T-helper 9 cell (primary cell): ENCODE results near the gene FHOD3.
"Not testable (repeated sequence)": the region's sequence is repeated elsewhere in the genome, so short reads cannot be mapped to it uniquely, and the experiment has no call there.

Experiments used
- DNase-seq: peaks from one replicate; pipeline ENCODE4 v3.0.0-alpha.2; 2020

FHOD3 gene

GRCh38 chr18:36721351-36721750 is 423.8 kb downstream of the FHOD3 start:
- DNase-seq = not testable (repeated sequence)

GRCh38 chr18:36724169-36724568 is 426.7 kb downstream of the FHOD3 start:
- DNase-seq = no peak

DNA sequence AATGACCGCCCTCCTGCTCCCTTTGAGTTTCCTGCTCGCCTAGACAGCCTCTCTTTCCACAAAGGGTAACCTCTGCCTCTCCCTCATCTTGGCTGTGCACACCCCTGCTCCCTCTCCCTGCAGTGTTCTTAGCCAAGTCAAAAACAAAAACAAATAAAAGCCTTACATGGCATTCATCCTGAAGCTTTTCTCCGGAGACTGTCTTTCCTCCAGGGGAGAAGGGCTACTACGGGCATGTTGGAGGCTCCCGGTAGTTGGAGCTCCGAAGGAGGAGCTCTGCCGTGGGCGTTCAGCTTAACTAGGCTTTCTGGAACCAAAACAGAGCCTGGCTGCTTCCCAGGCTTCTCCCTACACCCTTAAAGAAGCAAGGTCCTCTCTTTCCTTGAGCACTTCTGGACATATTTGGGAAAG is 427.1 kb downstream of the FHOD3 start:
- DNase-seq = no peak

- no peak for DNase-seq
Observed at GRCh38 chr18:36728345-36728744, 430.8 kb downstream of the FHOD3 start.

- no peak for DNase-seq
Observed at GRCh38 chr18:36729197-36729596, 431.7 kb downstream of the FHOD3 start.

DNA sequence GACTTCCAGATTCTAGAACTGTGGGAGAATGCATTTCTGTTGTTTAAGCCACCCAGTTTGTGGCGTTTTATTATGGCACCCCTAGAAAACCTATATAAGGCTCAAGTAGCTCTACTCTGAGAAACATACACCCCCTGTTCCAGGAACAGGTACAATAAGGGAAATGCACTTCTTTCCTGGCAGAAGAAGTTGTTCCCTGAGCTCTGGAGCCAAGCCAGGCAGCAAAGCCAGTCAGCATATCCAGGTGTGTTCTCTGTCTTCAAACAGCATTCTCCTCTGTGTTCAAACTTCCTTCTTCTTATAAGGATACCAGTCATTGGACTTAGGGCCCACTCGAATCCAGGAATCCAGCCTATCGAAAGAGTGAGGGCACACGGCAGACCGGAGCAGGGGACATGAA is 434.8 kb downstream of the FHOD3 start:
- no peak for DNase-seq

- no peak for DNase-seq
Observed at GRCh38 chr18:36733150-36733549, 435.6 kb downstream of the FHOD3 start.

DNA sequence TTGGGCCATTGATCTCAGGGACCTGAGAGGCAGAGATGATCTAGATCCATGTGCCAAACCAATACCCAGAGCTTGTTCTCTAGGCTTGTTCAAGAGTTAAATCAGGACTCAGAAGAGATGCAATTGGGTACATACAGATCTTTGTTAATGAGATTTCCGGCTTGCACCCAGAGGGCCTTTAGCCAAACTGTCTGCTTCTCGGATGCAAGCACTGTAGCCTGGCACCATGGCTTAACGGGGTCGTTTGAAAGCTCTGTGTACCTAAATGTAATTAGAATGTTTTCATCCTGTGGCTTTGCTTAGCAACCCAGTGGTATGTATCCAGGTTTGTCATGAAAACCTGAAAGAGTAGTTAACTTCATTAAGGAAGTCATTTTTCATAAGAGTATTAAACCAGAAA is 437.1 kb downstream of the FHOD3 start:
- DNase-seq = no peak

- DNase-seq = no peak
Observed at GRCh38 chr18:36735130-36735529, 437.6 kb downstream of the FHOD3 start.

- DNase-seq = no peak
Observed at GRCh38 chr18:36736094-36736493, 438.6 kb downstream of the FHOD3 start.

DNA sequence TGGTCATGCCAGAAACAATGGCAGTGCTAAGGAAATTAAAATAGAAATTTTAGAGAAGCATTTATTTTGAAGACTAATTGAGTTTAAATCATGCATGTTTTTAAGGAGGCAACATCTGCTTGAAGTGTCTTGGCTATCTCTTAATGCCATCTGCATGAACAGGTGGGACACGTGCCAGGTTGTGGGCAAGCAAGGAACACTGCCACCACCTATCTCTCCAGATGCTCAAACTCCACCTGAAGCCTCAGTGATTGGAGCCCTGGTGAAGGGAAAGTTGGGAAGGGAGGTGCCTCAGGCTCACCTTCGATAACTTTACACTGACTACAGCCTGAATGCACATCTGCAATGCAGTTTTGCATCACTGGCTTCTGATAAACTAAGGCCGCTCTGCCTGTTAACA is 439.8 kb downstream of the FHOD3 start:
- DNase-seq = no peak

GRCh38 chr18:36744261-36744876 is 446.9 kb downstream of the FHOD3 start:
- DNase-seq = no peak

DNA sequence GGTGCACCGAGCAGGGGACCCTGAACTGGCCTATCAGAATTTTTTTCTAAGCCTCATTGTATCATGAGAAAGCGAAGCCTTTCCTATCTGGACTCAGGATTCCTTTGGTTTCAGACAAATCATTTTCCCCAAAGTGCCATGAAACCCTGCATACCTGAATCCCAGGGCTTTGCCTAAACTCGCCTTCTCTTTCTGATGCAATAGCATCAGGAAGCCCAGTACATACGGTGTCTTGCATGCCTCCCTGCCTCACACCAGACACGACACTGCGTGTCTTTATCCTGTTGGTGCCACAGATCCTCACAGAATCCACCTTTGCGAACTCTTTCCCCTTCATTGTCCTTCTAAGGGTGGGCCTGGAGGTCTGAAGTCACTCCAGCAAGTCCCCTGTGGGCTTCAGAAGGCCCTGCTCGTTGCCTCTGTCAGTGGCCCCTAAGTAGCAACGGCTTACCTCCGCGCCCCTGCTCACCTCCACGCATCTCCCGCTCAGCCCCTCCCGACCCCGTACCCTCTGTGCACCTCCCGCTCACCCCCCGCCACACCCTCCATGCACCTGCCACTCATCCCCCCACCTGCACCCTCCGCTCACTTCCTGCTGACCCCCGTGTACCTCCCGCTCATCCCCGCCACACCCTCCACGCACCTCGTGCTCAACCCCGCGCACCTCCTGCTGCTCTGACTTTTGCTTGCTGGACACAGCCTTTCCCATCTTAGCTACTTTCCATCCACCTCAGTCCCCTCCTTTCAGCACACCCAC is 447.9 kb downstream of the FHOD3 start:
- no peak for DNase-seq

DNA sequence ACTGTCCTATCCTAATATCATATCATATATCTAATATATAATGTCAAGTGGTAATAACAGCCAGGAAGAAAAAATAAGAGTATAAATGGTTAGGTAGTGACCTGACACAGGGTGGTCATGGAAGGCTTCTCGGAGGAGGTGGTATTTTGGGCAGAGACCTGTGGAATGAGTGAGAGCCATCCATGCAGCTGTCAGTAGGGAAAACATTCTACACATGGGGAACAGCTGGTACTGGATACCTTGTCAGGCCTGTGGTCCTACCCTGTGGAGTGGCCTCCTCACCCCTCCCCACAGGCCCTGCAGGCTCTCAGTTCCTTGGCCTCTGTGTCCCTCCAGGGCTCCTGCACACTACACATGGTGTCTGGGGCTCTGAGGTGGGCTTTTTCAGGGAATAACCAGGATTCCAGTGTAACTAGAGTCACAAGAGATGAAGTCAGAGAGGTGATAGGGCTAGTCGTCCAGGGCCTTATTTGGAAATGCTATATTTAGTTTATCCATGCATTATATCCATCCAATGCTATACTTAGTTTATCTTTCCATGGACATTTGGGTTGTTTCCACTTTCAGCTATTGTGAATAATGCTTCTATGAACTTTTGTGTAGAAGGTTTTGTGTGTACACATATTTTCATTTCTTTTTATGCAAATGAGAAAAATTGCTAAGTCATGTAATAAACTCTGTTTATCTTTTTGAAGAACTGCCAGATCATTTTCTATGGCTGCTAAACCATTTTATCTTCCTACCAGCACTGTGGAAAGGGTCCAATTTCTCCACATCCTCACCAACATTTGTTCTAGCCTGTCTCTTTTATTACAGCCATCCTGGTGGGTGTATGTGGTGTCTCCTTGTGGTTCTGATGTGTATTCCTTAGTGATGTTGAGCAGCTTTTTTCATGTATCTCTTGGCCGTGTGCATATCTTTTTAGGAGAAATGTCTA is 455.7 kb downstream of the FHOD3 start:
- DNase-seq = no peak

GRCh38 chr18:36756242-36756641 is 458.7 kb downstream of the FHOD3 start:
- no peak for DNase-seq

DNA sequence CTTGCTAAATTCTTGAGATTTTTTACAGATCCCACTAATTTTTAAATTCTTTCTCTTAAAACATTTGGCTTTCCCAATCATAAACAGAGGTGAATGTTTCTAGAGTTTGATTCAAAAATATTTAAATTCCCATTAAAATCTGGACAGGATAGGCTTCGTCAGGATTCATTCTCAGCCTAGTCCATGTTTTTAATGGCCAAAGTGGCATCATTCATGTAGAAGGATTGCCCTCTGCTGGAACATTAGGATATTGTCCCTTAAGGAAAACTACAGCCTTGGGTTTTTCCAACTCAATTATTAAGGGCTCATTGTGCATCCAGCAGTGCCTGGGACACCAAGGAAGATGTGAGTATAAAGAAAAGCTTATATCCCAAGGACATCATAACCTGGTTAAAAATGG is 459.6 kb downstream of the FHOD3 start:
- no peak for DNase-seq

DNA sequence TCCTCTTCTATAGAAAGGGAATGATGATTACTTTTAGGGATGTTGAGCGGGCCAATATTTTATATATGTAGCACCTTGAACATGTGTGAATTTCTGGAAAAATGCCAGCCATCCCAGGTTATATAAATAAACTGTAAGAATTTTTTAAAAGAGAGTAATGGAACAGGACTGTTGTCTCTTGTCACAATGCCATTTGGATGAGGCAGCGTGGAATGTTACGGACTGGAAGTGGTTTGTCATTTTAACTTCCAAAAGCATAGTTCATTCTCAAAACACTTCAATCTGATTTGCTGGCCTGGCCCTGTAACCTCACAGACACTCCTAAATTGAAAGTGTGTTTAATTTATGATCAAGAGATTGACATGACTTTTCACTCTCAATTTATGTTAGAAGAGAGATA is 460.5 kb downstream of the FHOD3 start:
- no peak for DNase-seq

DNA sequence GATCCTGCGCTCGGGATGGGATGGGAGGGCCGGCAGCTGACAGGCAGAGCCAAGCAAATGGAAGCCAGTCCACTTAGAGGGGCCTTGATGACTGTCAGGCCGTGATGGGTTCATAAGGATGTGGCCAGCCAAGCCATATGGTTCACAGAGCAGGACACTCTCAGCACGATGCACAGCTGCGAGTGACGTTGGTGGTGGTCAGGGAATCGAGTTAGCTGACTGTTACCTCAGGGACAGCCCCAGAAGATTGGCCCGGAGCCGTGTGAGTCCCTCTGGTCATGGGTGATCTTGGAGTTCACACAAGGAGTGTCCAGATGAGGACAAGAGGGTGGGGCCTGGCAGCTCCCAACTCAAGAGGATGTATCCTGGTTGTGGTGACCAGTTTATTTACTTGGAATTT is 461.1 kb downstream of the FHOD3 start:
- no peak for DNase-seq

DNA sequence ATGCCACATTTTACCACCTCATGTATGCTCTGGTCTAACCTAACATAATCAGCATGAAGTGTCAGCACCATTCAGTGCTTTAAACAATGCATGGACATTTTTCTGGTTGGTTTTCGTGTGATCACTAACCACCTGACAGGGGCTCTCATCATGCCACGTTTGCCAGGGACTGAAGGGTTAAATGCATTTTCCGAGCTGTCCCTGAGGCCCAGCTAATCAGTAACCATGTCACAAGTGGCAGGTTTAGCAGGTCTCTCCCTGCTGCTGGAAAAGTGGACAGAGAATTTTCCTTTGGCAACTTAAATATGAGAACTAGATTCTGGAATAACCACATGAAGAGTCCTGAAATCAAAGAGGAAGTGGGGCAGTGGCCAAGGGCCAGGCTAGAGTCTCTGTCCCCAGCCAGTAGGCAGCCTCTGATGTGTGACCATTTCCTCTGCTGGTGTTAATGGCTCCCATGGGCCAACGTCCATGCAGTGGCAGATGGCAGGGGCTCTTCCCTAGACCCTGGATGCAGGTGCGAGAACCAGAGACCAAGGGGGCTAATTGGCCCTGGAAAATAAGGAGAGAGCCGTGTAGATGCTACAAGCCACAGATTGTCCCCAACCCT is 461.8 kb downstream of the FHOD3 start:
- no peak for DNase-seq

GRCh38 chr18:36760598-36760997 is 463.1 kb downstream of the FHOD3 start:
- no peak for DNase-seq

- no peak for DNase-seq
Observed at GRCh38 chr18:36761186-36761698, 463.7 kb downstream of the FHOD3 start.

DNA sequence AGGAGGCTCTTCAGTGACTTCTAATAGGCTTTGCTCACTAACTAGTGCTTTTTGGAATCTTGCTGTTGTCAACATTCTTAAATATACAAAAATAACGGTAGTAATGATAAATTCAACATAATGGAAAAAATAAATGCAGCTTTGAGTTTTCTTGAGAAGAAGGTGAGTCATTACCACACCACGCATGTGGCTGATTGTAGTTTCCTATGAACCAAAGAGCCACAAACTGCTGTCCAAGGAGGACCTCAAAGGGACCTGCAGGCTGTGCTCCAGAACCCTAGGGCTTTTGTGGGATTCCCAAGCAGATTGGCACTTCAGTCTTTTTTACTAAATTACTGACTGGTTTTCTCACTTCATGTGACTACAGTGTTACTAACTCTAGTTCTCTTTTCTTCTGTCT is 464.6 kb downstream of the FHOD3 start:
- DNase-seq = no peak

- DNase-seq = not testable (repeated sequence)
Observed at GRCh38 chr18:36762965-36763364, 465.5 kb downstream of the FHOD3 start.
